ENCODE measurements around the gene CRLF1.

- TF ChIP-seq ESRRA (IDR thresholded peaks at IDR 0.05; ENCODE audit: borderline replicate concordance, low read length) (no peak), JUN (IDR thresholded peaks at IDR 0.05) (no peak), POLR2A (IDR thresholded peaks at IDR 0.05; ENCODE audit: low read length) (no peak), SMC3 (IDR thresholded peaks at IDR 0.05) (no peak), PBX3 (IDR thresholded peaks at IDR 0.05) (no peak), MYC (IDR thresholded peaks at IDR 0.05; ENCODE audit: borderline replicate concordance, low read length) (no peak)
Measured at GRCh38 chr19:18558202-18558555, 48.4 kb downstream of the CRLF1 start.
